T-helper 22 cell (primary cell): ENCODE measurements around the gene SLC2A4RG.

ENCODE experiments used
- DNase-seq: peaks from one replicate; pipeline ENCODE4 v3.0.0-alpha.2; 2020; ENCODE audit warnings: low read depth

The SLC2A4RG gene

GRCh38 chr20:63741354-63741675 is 1.7 kb downstream of the SLC2A4RG start:
- DNase-seq, result no peak

- DNase-seq, result no peak
Measured at GRCh38 chr20:63741676-63742380, 2.3 kb downstream of the SLC2A4RG start.

- DNase-seq, result no peak
Measured at GRCh38 chr20:63742381-63743024, 2.9 kb downstream of the SLC2A4RG start.

- no peak for DNase-seq
Measured at GRCh38 chr20:63743210-63743970, 3.8 kb downstream of the SLC2A4RG start.

GRCh38 chr20:63744158-63744557 is 4.6 kb downstream of the SLC2A4RG start:
- DNase-seq, result no peak

- DNase-seq, result no peak
Measured at GRCh38 chr20:63744574-63745423, 5.2 kb downstream of the SLC2A4RG start.

GRCh38 chr20:63745424-63745805 is 5.8 kb downstream of the SLC2A4RG start:
- no peak for DNase-seq

GRCh38 chr20:63745961-63746731 is 6.6 kb downstream of the SLC2A4RG start:
- no peak for DNase-seq

- DNase-seq, result no peak
Measured at GRCh38 chr20:63746751-63747315, 7.3 kb downstream of the SLC2A4RG start.

GRCh38 chr20:63747622-63748069 is 8.1 kb downstream of the SLC2A4RG start:
- DNase-seq, result no peak

GRCh38 chr20:63748070-63748933 is 8.7 kb downstream of the SLC2A4RG start:
- DNase-seq, result no peak

- no peak for DNase-seq
Measured at GRCh38 chr20:63748934-63749270, 9.3 kb downstream of the SLC2A4RG start.

GRCh38 chr20:63749597-63750508 is 10.3 kb downstream of the SLC2A4RG start:
- no peak for DNase-seq

- no peak for DNase-seq
Measured at GRCh38 chr20:63750807-63751470, 11.4 kb downstream of the SLC2A4RG start.

GRCh38 chr20:63751471-63752271 is 12.1 kb downstream of the SLC2A4RG start:
- no peak for DNase-seq

GRCh38 chr20:63752411-63753101 is 13.0 kb downstream of the SLC2A4RG start:
- no peak for DNase-seq

- no peak for DNase-seq
Measured at GRCh38 chr20:63753381-63753780, 13.8 kb downstream of the SLC2A4RG start.
